ES-I3 (cell line): ENCODE results near the gene PCDHB1.
"Not testable (repeated sequence)": the region's sequence is repeated elsewhere in the genome, so short reads cannot be mapped to it uniquely, and the experiment has no call there.

ENCODE experiments used
- H3K36me3 ChIP-seq: 2 replicates; pipeline ENCODE4 v1.6.1; 2013; ENCODE audit warnings: mild to moderate bottlenecking, low read length, control low read depth, moderate library complexity; ENCODE audit not compliant: insufficient read depth
- H3K4me1 ChIP-seq: 2 replicates; pipeline ENCODE4 v1.6.1; 2013; ENCODE audit warnings: mild to moderate bottlenecking, control low read depth, low read length; ENCODE audit not compliant: insufficient read depth
- H3K9ac ChIP-seq: 2 replicates; pipeline ENCODE4 v1.6.1; 2013; ENCODE audit warnings: low read depth, mild to moderate bottlenecking, low read length, moderate library complexity
- H3K9me3 ChIP-seq: 2 replicates; pipeline ENCODE4 v1.6.1; 2013; ENCODE audit warnings: mild to moderate bottlenecking, low read length, moderate library complexity; ENCODE audit not compliant: control insufficient read depth, insufficient read depth

The PCDHB1 gene

GRCh38 chr5:141100243-141100805 is 49.1 kb downstream of the PCDHB1 start, which contains the start of gene PCDHB3:
TSS of gene PCDHB3 (plus strand) at chr5:141100473. CDS start at chr5:141100650, 177 bp downstream.
- H3K36me3 ChIP-seq, result no peaks in the 10 kb centered on the region
- H3K4me1 ChIP-seq, result no peaks in the 10 kb centered on the region
- H3K9me3 ChIP-seq, result no peaks in the 10 kb centered on the region
- H3K9ac ChIP-seq, result peak within 1 kb of the TSS; percentile 25

- H3K36me3 ChIP-seq, result no peaks in the 10 kb centered on the region
- H3K9me3 ChIP-seq, result no peaks in the 10 kb centered on the region
- H3K4me1 ChIP-seq, result no peaks in the 10 kb centered on the region
- H3K9ac ChIP-seq, result no peak overlapping the region
Measured at GRCh38 chr5:141101059-141101458, 49.9 kb downstream of the PCDHB1 start.

- H3K36me3 ChIP-seq, H3K9ac ChIP-seq, H3K9me3 ChIP-seq, H3K4me1 ChIP-seq: not testable (repeated sequence)
Measured at GRCh38 chr5:141102070-141102469, 50.9 kb downstream of the PCDHB1 start.

GRCh38 chr5:141102471-141102870 is 51.3 kb downstream of the PCDHB1 start:
- H3K36me3 ChIP-seq, H3K9ac ChIP-seq, H3K4me1 ChIP-seq, H3K9me3 ChIP-seq: not testable (repeated sequence)

GRCh38 chr5:141105350-141105749 is 54.2 kb downstream of the PCDHB1 start:
- Histone ChIP-seq H3K36me3 (no peaks in the 10 kb centered on the region), H3K4me1 (no peaks in the 10 kb centered on the region), H3K9ac (no peak overlapping the region), H3K9me3 (no peaks in the 10 kb centered on the region)
